Measurements from ENCODE around the gene BEND3. TPM values are rescaled to one million over a fixed set of nuclear protein-coding genes. Genes with fewer than 3 reads are reported as not detected.
"Not testable (repeated sequence)": the region's sequence is repeated elsewhere in the genome, so short reads cannot be mapped to it uniquely, and the experiment has no call there.

BEND3 gene
- total and polyA plus RNA-seq, 9 donors, result 0.61 to 4.1 (median 2.3) TPM

GRCh38 chr6:107140581-107140980 lies 25.3 kb upstream of the BEND3 start:
- TF ChIP-seq EP300 (IDR thresholded peaks at IDR 0.05) (no peak), CTCF (IDR thresholded peaks at IDR 0.05) (no peak), POLR2A (IDR thresholded peaks at IDR 0.05) (no peak)
- no peaks in the 10 kb centered on the region for H3K36me3 ChIP-seq
- intact Hi-C loops (cut with DNase I), result no loop called here
- no peaks in the 10 kb centered on the region for H3K9me3 ChIP-seq
- DNase-seq, result no peak
- no peaks in the 10 kb centered on the region for H3K4me1 ChIP-seq (ENCODE audit: insufficient read depth)
- H3K27ac ChIP-seq, result no peak overlapping the region
- H3K27me3 ChIP-seq, result no peaks in the 10 kb centered on the region
- H3K4me3 ChIP-seq, result no peak overlapping the region
- WGBS, 3 donors, result 72 to 77% (median 72%) methylated on average over 3 of the region's 3 CpGs

GRCh38 chr6:107136324-107136723 lies 21.0 kb upstream of the BEND3 start:
- DNase-seq; H3K36me3 ChIP-seq; H3K9me3 ChIP-seq; H3K27me3 ChIP-seq; H3K4me3 ChIP-seq; H3K4me1 ChIP-seq (ENCODE audit: insufficient read depth); H3K27ac ChIP-seq; intact Hi-C loops (cut with DNase I): not testable (repeated sequence)
- WGBS, 3 donors, result 83 to 87% (median 85%) methylated on average over 3 of the region's 3 CpGs

GRCh38 chr6:107135048-107135680 lies 19.8 kb upstream of the BEND3 start:
- intact Hi-C loops (cut with DNase I); H3K27ac ChIP-seq; DNase-seq; H3K36me3 ChIP-seq; H3K9me3 ChIP-seq; H3K4me1 ChIP-seq (ENCODE audit: insufficient read depth); H3K27me3 ChIP-seq; H3K4me3 ChIP-seq: not testable (repeated sequence)
- WGBS, 3 donors, result 89 to 91% (median 89%) methylated on average over 14 of the region's 14 CpGs

GRCh38 chr6:107132330-107132954 lies 17.1 kb upstream of the BEND3 start:
- Histone ChIP-seq H3K4me3 (no peak overlapping the region), H3K27me3 (no peaks in the 10 kb centered on the region), H3K9me3 (no peaks in the 10 kb centered on the region), H3K36me3 (no peaks in the 10 kb centered on the region), H3K27ac (no peak overlapping the region), H3K4me1 (ENCODE audit: insufficient read depth) (no peaks in the 10 kb centered on the region)
- TF ChIP-seq CTCF (IDR thresholded peaks at IDR 0.05) (peak in 2 of 3 donors; percentile 12 to 29), POLR2A (IDR thresholded peaks at IDR 0.05) (no peak)
- intact Hi-C loops (cut with DNase I), result no loop called here
- 34 to 42% (median 37%) methylated on average over 8 of the region's 8 CpGs for WGBS, 3 donors
- peak in 4 of 5 donors; percentile 20 to 53 (median 38) for DNase-seq

- Histone ChIP-seq H3K4me3 (no peak overlapping the region), H3K27me3 (no peaks in the 10 kb centered on the region), H3K4me1 (ENCODE audit: insufficient read depth) (no peaks in the 10 kb centered on the region), H3K9me3 (no peaks in the 10 kb centered on the region), H3K27ac (no peak overlapping the region), H3K36me3 (no peaks in the 10 kb centered on the region)
- intact Hi-C loops (cut with DNase I), result no loop called here
- 64 to 73% (median 71%) methylated on average over 9 of the region's 9 CpGs for WGBS, 3 donors
- TF ChIP-seq POLR2A (IDR thresholded peaks at IDR 0.05) (no peak), CTCF (IDR thresholded peaks at IDR 0.05) (no peak), EP300 (IDR thresholded peaks at IDR 0.05) (no peak)
- no peak for DNase-seq
Observed at GRCh38 chr6:107129370-107129925, 14.1 kb upstream of the BEND3 start.

All from ovary (tissue), 9 donors.